T-helper 1 cell treated with Interleukin-12 subunit alpha and Interleukin-12 subunit beta and Interleukin-4 antibody, amounts not matched to agents 30 μg/mL and 1 μg/mL, for 36 hours (primary cell): ENCODE measurements around the gene PRTG.
"Not testable (repeated sequence)": the region's sequence is repeated elsewhere in the genome, so short reads cannot be mapped to it uniquely, and the experiment has no call there.

ENCODE experiments used
- H3K27ac Mint-ChIP-seq: one replicate; pipeline ENCODE4 v1.8.0; 2021; ENCODE audit warnings: mild to moderate bottlenecking, mixed read lengths
- H3K27me3 Mint-ChIP-seq: one replicate; pipeline ENCODE4 v1.8.0; 2021; ENCODE audit warnings: low read depth, mixed read lengths
- H3K36me3 Mint-ChIP-seq: one replicate; pipeline ENCODE4 v1.8.0; 2021; ENCODE audit warnings: low read depth, mixed read lengths
- H3K4me1 Mint-ChIP-seq: one replicate; pipeline ENCODE4 v1.8.0; 2021; ENCODE audit warnings: low read depth, mixed read lengths
- H3K4me3 Mint-ChIP-seq: one replicate; pipeline ENCODE4 v1.8.0; 2021; ENCODE audit warnings: mild to moderate bottlenecking, moderate library complexity, mixed read lengths
- H3K9me3 Mint-ChIP-seq: one replicate; pipeline ENCODE4 v1.8.0; 2021; ENCODE audit warnings: mixed read lengths

The PRTG gene

GRCh38 chr15:55599439-55599838, 143.5 kb downstream of the PRTG start:
- Mint-ChIP-seq H3K36me3 (no peaks in the 10 kb centered on the region), H3K4me1 (no peaks in the 10 kb centered on the region), H3K27me3 (peaks cover 3% of the 10 kb centered on the region), H3K9me3 (no peaks in the 10 kb centered on the region), H3K4me3 (no peak overlapping the region), H3K27ac (no peak overlapping the region)

- not testable (repeated sequence) for H3K4me1 Mint-ChIP-seq, H3K36me3 Mint-ChIP-seq, H3K9me3 Mint-ChIP-seq, H3K4me3 Mint-ChIP-seq, H3K27ac Mint-ChIP-seq
- peaks cover 37% of the 10 kb centered on the region for H3K27me3 Mint-ChIP-seq
Observed at GRCh38 chr15:55593019-55593418, 149.9 kb downstream of the PRTG start.

- peaks cover 36% of the 10 kb centered on the region for H3K27me3 Mint-ChIP-seq
- peaks cover 2% of the 10 kb centered on the region for H3K36me3 Mint-ChIP-seq
- H3K9me3 Mint-ChIP-seq: no peaks in the 10 kb centered on the region
- no peak overlapping the region for H3K4me3 Mint-ChIP-seq
- H3K27ac Mint-ChIP-seq: no peak overlapping the region
- H3K4me1 Mint-ChIP-seq: peaks cover 1% of the 10 kb centered on the region
Observed at GRCh38 chr15:55590788-55591187, 152.2 kb downstream of the PRTG start.

DNA sequence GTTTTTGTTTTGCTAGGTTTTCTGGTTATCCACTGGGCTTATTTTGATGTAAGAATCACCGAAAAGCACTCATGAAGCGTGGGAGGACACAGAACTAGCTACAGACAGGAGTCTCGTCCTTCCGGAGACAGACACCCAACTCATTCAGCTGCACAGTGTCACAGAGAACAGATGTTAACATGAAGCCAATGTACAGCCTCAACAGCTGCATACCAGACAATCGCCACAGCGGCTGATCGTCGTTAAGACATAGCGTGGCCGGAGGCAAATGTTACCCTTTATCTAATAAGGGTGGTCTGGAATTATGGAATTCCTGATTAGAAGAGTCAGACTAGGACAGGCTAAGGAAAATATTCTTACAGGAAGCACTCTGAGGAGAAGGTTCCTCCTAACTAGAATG, 153.7 kb downstream of the PRTG start:
- H3K4me1 Mint-ChIP-seq: peaks cover 1% of the 10 kb centered on the region
- peaks cover 47% of the 10 kb centered on the region for H3K27me3 Mint-ChIP-seq
- peaks cover 2% of the 10 kb centered on the region for H3K36me3 Mint-ChIP-seq
- peak overlapping the region; percentile 67 for H3K4me3 Mint-ChIP-seq
- H3K27ac Mint-ChIP-seq: no peak overlapping the region
- no peaks in the 10 kb centered on the region for H3K9me3 Mint-ChIP-seq

- peaks cover 52% of the 10 kb centered on the region for H3K27me3 Mint-ChIP-seq
- H3K27ac Mint-ChIP-seq: no peak overlapping the region
- no peaks in the 10 kb centered on the region for H3K9me3 Mint-ChIP-seq
- H3K36me3 Mint-ChIP-seq: peaks cover 2% of the 10 kb centered on the region
- H3K4me1 Mint-ChIP-seq: peaks cover 1% of the 10 kb centered on the region
- H3K4me3 Mint-ChIP-seq: no peak overlapping the region
Observed at GRCh38 chr15:55588815-55589115, 154.2 kb downstream of the PRTG start.

- Mint-ChIP-seq H3K4me1 (peaks cover 1% of the 10 kb centered on the region), H3K36me3 (peaks cover 2% of the 10 kb centered on the region), H3K27me3 (peaks cover 58% of the 10 kb centered on the region), H3K9me3 (no peaks in the 10 kb centered on the region), H3K4me3 (peak within 1 kb of the TSS; percentile 67), H3K27ac (no peak within 1 kb of the TSS)
Observed at GRCh38 chr15:55588070-55588814, 154.7 kb downstream of the PRTG start, which contains the start of gene PYGO1. PYGO1 (minus strand) TSS chr15:55588345; CDS start chr15:55587883, 462 bp downstream.

DNA sequence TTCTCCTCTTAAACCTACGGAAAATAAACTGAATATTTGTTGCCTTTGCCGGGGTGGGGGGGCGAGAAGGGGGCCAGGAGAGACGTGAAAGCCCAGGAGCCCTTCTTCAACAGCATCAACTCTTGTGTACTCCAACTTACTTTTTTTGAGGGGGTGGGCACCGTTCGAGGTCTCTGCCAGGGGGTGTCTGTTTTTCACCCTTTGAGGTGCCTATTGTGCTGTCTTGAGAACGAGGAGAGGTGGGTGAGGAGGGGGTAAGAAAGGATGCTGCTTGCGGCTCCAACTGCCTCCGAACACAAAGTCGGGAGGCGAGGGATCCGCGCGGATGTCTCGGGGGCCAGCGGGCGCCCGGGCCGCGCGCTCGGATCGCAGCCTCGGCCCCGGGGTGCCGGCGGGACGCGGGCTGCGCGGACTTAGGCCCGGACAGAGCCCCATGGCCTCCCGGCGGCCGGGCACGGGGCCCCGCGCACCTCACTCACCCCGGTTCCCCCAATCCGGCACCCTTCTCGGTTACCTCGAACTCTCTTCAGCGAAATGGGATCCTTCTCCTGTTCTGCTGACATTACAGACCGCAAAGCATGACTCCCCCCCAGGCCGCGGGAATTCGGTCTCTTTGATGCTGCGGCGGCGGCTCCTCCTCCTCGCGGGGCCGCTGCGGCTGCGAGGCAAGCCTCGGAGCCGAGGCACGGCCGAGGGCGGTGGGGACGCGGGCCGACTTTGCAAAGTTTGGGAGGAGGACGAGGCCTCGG, 155.5 kb downstream of the PRTG start:
- H3K4me1 Mint-ChIP-seq: peaks cover 1% of the 10 kb centered on the region

DNA sequence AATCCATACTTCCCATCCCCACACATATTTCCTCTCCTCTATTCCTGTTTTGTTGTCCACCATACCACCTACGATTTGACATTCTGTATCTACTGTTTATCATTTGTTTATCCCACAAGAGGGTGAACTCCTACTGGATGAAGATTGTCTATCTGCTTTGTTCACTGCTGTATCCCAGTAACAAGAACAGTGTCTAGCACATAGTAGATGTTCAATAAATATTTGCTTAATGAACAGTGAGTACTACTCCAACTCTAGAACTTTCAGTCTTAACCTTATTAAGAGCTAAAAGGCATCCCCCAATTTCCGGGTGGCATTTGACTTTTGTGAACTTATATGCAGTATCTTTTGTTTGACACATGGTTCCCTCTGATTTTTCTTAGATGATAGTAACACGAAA, 156.1 kb downstream of the PRTG start:
- no peak overlapping the region for H3K27ac Mint-ChIP-seq
- peaks cover 2% of the 10 kb centered on the region for H3K36me3 Mint-ChIP-seq
- peaks cover 1% of the 10 kb centered on the region for H3K4me1 Mint-ChIP-seq
- no peak overlapping the region for H3K4me3 Mint-ChIP-seq
- peaks cover 59% of the 10 kb centered on the region for H3K27me3 Mint-ChIP-seq
- no peaks in the 10 kb centered on the region for H3K9me3 Mint-ChIP-seq

More for the DNA sequence above, 155.5 kb downstream of the PRTG start:
- no peaks in the 10 kb centered on the region for H3K9me3 Mint-ChIP-seq
- peaks cover 59% of the 10 kb centered on the region for H3K27me3 Mint-ChIP-seq
- peaks cover 2% of the 10 kb centered on the region for H3K36me3 Mint-ChIP-seq
- H3K27ac Mint-ChIP-seq: no peak overlapping the region
- peak overlapping the region; percentile 29 for H3K4me3 Mint-ChIP-seq

- no peaks in the 10 kb centered on the region for H3K36me3 Mint-ChIP-seq
- no peaks in the 10 kb centered on the region for H3K9me3 Mint-ChIP-seq
- no peak overlapping the region for H3K27ac Mint-ChIP-seq
- no peaks in the 10 kb centered on the region for H3K4me1 Mint-ChIP-seq
- peaks cover 18% of the 10 kb centered on the region for H3K27me3 Mint-ChIP-seq
- H3K4me3 Mint-ChIP-seq: no peak overlapping the region
Observed at GRCh38 chr15:55576943-55577342, 166.0 kb downstream of the PRTG start.

GRCh38 chr15:55574096-55574495, 168.9 kb downstream of the PRTG start:
- Mint-ChIP-seq H3K27me3 (peaks cover 22% of the 10 kb centered on the region), H3K4me3 (no peak overlapping the region), H3K36me3 (no peaks in the 10 kb centered on the region), H3K9me3 (peaks cover 3% of the 10 kb centered on the region), H3K4me1 (no peaks in the 10 kb centered on the region), H3K27ac (no peak overlapping the region)

DNA sequence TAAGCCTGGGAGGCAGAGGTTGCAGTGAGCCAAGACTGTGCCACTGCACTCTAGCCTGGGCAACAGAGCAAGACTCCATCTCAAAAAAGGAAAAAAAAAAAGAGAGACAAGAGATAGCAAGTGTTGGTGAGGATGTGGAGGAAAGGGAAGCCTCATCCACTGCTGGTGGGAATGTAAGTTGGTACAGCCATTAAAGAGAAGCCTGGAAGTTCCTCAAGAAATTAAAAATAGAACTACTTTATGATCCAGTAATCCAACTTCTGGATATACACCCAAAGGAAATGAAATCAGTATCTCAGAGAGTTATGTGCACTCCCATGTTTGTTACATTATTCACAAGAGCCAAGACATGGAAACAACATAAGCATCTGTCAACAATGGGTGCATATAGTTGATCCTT, 169.7 kb downstream of the PRTG start:
- Mint-ChIP-seq H3K27ac (no peak overlapping the region), H3K4me3 (no peak overlapping the region), H3K9me3 (peaks cover 3% of the 10 kb centered on the region), H3K27me3 (peaks cover 25% of the 10 kb centered on the region), H3K4me1 (no peaks in the 10 kb centered on the region), H3K36me3 (no peaks in the 10 kb centered on the region)

- Mint-ChIP-seq H3K27ac (no peak overlapping the region), H3K36me3 (no peaks in the 10 kb centered on the region), H3K27me3 (peaks cover 16% of the 10 kb centered on the region), H3K9me3 (no peaks in the 10 kb centered on the region), H3K4me1 (no peaks in the 10 kb centered on the region), H3K4me3 (no peak overlapping the region)
Observed at GRCh38 chr15:55564347-55565145, 178.4 kb downstream of the PRTG start.

GRCh38 chr15:55562601-55563000, 180.4 kb downstream of the PRTG start:
- Mint-ChIP-seq H3K36me3 (no peaks in the 10 kb centered on the region), H3K4me1 (no peaks in the 10 kb centered on the region), H3K27ac (no peak overlapping the region), H3K9me3 (no peaks in the 10 kb centered on the region), H3K4me3 (no peak overlapping the region), H3K27me3 (peaks cover 9% of the 10 kb centered on the region)
